ENCODE data around the gene CTNNA3. TPM values are rescaled to one million over a fixed set of nuclear protein-coding genes. Genes with fewer than 3 reads are reported as not detected.

The CTNNA3 gene
- total RNA-seq, 4 donors from 2014 or later, result 0.04 to 0.19 (median 0.11) TPM

DNA sequence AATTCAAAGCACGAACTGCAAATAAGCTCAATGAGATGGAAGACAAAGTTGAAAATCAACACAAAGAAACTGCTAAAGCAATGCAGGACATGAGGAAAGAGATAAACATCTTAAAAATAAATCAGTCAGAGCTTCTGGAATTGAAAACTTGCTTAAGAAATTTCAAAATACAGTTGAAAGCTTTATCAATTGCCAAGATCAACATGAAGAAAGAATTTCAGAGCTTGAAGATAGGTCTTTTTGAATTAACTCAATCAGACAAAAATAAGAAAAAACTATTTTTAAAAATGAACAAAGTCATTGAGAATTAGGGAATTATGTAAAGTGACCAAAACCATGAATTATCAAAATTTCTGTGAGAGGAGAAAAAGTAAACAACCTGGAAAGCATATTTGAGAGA, 218.1 kb downstream of the CTNNA3 start:
- TF ChIP-seq, protein P1, sequence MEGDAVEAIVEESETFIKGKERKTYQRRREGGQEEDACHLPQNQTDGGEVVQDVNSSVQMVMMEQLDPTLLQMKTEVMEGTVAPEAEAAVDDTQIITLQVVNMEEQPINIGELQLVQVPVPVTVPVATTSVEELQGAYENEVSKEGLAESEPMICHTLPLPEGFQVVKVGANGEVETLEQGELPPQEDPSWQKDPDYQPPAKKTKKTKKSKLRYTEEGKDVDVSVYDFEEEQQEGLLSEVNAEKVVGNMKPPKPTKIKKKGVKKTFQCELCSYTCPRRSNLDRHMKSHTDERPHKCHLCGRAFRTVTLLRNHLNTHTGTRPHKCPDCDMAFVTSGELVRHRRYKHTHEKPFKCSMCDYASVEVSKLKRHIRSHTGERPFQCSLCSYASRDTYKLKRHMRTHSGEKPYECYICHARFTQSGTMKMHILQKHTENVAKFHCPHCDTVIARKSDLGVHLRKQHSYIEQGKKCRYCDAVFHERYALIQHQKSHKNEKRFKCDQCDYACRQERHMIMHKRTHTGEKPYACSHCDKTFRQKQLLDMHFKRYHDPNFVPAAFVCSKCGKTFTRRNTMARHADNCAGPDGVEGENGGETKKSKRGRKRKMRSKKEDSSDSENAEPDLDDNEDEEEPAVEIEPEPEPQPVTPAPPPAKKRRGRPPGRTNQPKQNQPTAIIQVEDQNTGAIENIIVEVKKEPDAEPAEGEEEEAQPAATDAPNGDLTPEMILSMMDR (IDR thresholded peaks at IDR 0.05), result no peak
- no peak for TF ChIP-seq POLR2A (IDR thresholded peaks at IDR 0.05)
- intact Hi-C loops (cut with DNase I; ENCODE audit: low total_unique reads), result no loop called here
- whole genome bisulfite sequencing, 2 donors, result 86 to 92% methylated on average over 1 of the region's 1 CpG
- H3K4me3 ChIP-seq (ENCODE audit: low read depth, poor library complexity, severe bottlenecking), result no peak overlapping the region
- DNase-seq (ENCODE audit: low spot score in 2 of 2), result no peak

GRCh38 chr10:67476201-67476600, 219.8 kb downstream of the CTNNA3 start:
- WGBS, 2 donors, result 64 to 85% methylated on average over 4 of the region's 4 CpGs
- H3K4me3 ChIP-seq (ENCODE audit: low read depth, poor library complexity, severe bottlenecking), result no peak overlapping the region
- intact Hi-C loops (cut with DNase I; ENCODE audit: low total_unique reads), result no loop called here
- no peak for DNase-seq (ENCODE audit: low spot score in 2 of 2)
- no peak for TF ChIP-seq POLR2A (IDR thresholded peaks at IDR 0.05)
- TF ChIP-seq, protein P1 (IDR thresholded peaks at IDR 0.05), result no peak

DNA sequence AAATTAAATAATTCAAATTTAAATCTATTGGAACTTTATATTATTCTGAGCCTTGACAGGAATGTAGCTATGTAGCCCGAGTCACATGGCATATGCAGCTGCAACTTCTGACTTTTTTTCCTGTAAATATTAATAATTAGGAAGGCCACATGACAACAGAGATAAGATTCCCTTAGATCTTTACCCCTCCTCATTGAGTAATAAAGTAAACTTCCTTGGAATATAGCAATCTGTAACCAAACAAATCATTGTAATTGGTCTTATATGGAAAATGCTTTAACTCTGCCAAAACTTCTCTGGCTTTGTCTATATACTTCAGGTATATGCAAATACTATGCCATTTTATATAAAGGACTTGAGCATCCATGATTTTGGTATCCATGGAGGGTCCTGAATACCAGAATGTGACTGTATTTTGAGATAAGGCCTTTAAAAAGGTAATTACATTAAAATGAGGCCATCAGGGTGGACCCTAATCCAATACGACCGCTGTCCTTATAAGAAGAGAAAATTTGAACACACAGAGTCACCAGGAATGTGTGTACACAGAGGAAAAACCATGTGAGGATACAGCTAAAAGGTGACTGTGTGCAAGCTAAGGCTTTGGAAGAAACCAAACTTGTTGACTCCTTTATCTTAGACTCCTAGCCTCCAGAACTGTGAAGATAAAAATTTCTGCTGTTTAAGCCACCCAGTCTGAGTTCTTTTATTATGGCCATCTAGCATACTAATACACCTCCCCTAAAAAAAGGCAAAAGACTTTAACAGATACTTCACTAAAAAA, 222.0 kb downstream of the CTNNA3 start:
- WGBS, 2 donors, result 76 to 82% methylated on average over 3 of the region's 3 CpGs
- intact Hi-C loops (cut with DNase I; ENCODE audit: low total_unique reads), result no loop called here
- DNase-seq (ENCODE audit: low spot score in 2 of 2), result no peak
- TF ChIP-seq, protein P1 (IDR thresholded peaks at IDR 0.05), result no peak
- TF ChIP-seq POLR2A (IDR thresholded peaks at IDR 0.05), result no peak
- H3K4me3 ChIP-seq (ENCODE audit: low read depth, poor library complexity, severe bottlenecking), result no peak overlapping the region

DNA sequence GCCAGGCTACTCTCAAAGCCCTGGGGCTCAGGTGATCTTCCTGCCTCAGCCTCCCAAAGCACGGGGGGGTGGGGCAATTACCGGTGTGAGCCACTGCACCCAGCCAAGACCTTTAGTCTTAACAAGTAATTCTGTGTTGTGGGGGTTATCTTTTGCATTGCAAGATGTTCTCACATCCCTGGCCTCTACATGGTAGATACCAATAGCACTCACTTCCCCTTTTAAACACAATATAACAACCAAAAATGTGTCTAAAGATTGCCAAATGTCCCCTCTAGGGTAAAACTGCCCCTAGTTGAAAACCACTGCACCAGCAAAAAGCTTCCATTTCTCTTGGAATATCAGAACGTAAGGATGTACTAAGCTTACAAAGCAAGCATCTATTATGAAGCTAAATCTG, 225.0 kb downstream of the CTNNA3 start:
- H3K4me3 ChIP-seq (ENCODE audit: low read depth, poor library complexity, severe bottlenecking), result no peak overlapping the region
- DNase-seq (ENCODE audit: low spot score in 2 of 2), result no peak
- TF ChIP-seq, protein P1 (IDR thresholded peaks at IDR 0.05), result no peak
- TF ChIP-seq POLR2A (IDR thresholded peaks at IDR 0.05), result no peak
- WGBS, 2 donors, result 82 to 83% methylated on average over 3 of the region's 3 CpGs
- intact Hi-C loops (cut with DNase I; ENCODE audit: low total_unique reads), result no loop called here

- intact Hi-C loops (cut with DNase I; ENCODE audit: low total_unique reads), result no loop called here
- TF ChIP-seq, protein P1 (IDR thresholded peaks at IDR 0.05), result no peak
- no peak for TF ChIP-seq POLR2A (IDR thresholded peaks at IDR 0.05)
- no peak for DNase-seq (ENCODE audit: low spot score in 2 of 2)
- WGBS, 2 donors, result 88 to 92% methylated on average over 3 of the region's 3 CpGs
- H3K4me3 ChIP-seq (ENCODE audit: low read depth, poor library complexity, severe bottlenecking), result no peak overlapping the region
These were observed 231.7 kb downstream of the CTNNA3 start for GRCh38 chr10:67464278-67464677.

DNA sequence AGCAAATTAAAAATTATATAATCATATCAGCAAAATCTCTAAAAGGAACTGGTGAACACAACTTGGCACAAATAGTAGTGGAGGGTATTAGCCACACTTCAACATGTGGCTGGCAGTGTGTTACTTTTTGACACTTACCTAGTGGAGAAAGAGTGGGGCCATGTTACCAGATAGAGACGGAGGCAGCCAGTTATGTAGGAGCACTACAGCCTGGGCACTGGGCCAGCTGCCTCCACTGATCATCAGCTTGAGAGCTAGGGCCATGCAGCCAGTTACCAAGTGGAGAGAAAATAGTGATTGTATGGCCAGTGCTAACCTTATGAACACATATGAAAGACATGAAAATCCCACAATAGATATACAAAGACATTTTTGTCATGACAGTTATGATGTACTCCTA, 243.1 kb downstream of the CTNNA3 start:
- WGBS, 2 donors, result 75% methylated on average over 1 of the region's 1 CpG
- no peak for DNase-seq (ENCODE audit: low spot score in 2 of 2)

More for the DNA sequence above, 243.1 kb downstream of the CTNNA3 start:
- TF ChIP-seq, protein P1 (IDR thresholded peaks at IDR 0.05), result no peak
- no peak for TF ChIP-seq POLR2A (IDR thresholded peaks at IDR 0.05)
- intact Hi-C loops (cut with DNase I; ENCODE audit: low total_unique reads), result no loop called here
- no peak overlapping the region for H3K4me3 ChIP-seq (ENCODE audit: low read depth, poor library complexity, severe bottlenecking)

All from lower leg skin (tissue), 4 donors.